H1 (cell line): Measurements from ENCODE around the gene NLRP6. TPM values are rescaled to one million over a fixed set of nuclear protein-coding genes. Genes with fewer than 3 reads are reported as not detected.

Experiments used
- BCL11A ChIP-seq, 2 experiments: IDR thresholded peaks; one replicate each; pipeline ENCODE4 v1.6.1; 2011; ENCODE audit warnings: low read depth in 2 of 2, low read length in 2 of 2, mild to moderate bottlenecking in 2 of 2
- CBX5 ChIP-seq: fragments of 300-800, 300-1000 bp; sonication (generic); IDR thresholded peaks from 2 replicates; pipeline ENCODE4 v1.7.1; 2016; ENCODE audit warnings: antibody characterized with exemption, low read length, low read depth
- CBX8 ChIP-seq: fragments of 300-800, 300-1000 bp; sonication (generic); IDR thresholded peaks from 2 replicates; pipeline ENCODE4 v1.7.1; 2016; ENCODE audit warnings: low read depth, low read length, borderline replicate concordance
- CHD2 ChIP-seq: IDR thresholded peaks from 2 replicates; pipeline ENCODE4 v1.6.1; 2012; ENCODE audit warnings: low read length, improper control_type of control experiment
- EP300 ChIP-seq, 2 experiments: IDR thresholded peaks; 1 replicate in 1 of 2; 2 replicates in 1 of 2; pipeline ENCODE4 v1.6.1; 2011 to 2012; ENCODE audit warnings: low read depth in 2 of 2, low read length in 2 of 2, mild to moderate bottlenecking in 2 of 2, borderline replicate concordance in 1 of 2, inconsistent platforms in 1 of 2, moderate library complexity in 1 of 2
- GABPA ChIP-seq: IDR thresholded peaks from 2 replicates; pipeline ENCODE4 v1.6.1; 2011; ENCODE audit warnings: mild to moderate bottlenecking, low read length, moderate library complexity, borderline replicate concordance; ENCODE audit not compliant: insufficient read depth
- KDM5A ChIP-seq: fragments of 200-600 bp; IDR thresholded peaks from 2 replicates; pipeline ENCODE4 v1.7.1; 2012; ENCODE audit warnings: mild to moderate bottlenecking, low read length, inconsistent platforms, mixed read lengths
- NANOG ChIP-seq: IDR thresholded peaks from 2 replicates; pipeline ENCODE4 v1.6.1; 2011; ENCODE audit warnings: low read length, low read depth, mild to moderate bottlenecking, inconsistent platforms; ENCODE audit not compliant: insufficient read depth, poor library complexity, severe bottlenecking
- POLR2A ChIP-seq, 2 experiments: IDR thresholded peaks; 1 replicate in 1 of 2; 2 replicates in 1 of 2; pipeline ENCODE4 v1.6.1; 2011; ENCODE audit warnings: low read depth in 2 of 2, low read length in 2 of 2, mild to moderate bottlenecking in 2 of 2; ENCODE audit errors: control extremely low read depth in 1 of 2
- POU5F1 ChIP-seq: IDR thresholded peaks from 2 replicates; pipeline ENCODE4 v1.6.1; 2011; ENCODE audit warnings: low read depth, mild to moderate bottlenecking, low read length, moderate library complexity
- RAD21 ChIP-seq, 2 experiments: IDR thresholded peaks in 1 of 2; conservative IDR thresholded peaks in 1 of 2; 2 replicates each; pipeline ENCODE4 v1.6.1; 2011; ENCODE audit warnings: low read depth in 2 of 2, low read length in 2 of 2, improper control_type of control experiment in 1 of 2, inconsistent platforms in 1 of 2, mild to moderate bottlenecking in 1 of 2, moderate library complexity in 1 of 2
- RNF2 ChIP-seq: fragments of 200-900, 300-1000 bp; sonication (generic); IDR thresholded peaks from 2 replicates; pipeline ENCODE4 v1.7.1; 2016; ENCODE audit warnings: borderline replicate concordance, low read depth, mild to moderate bottlenecking, antibody characterized with exemption, low read length; ENCODE audit not compliant: poor library complexity, severe bottlenecking; ENCODE audit errors: missing control alignments
- SIRT6 ChIP-seq: IDR thresholded peaks from one replicate; pipeline ENCODE4 v1.7.1; 2012; ENCODE audit warnings: low read length, inconsistent platforms
- SP1 ChIP-seq: IDR thresholded peaks from 2 replicates; pipeline ENCODE4 v1.6.1; 2011; ENCODE audit warnings: low read depth, low read length
- TAF1 ChIP-seq: IDR thresholded peaks from 2 replicates; pipeline ENCODE4 v1.6.1; 2011; ENCODE audit warnings: mild to moderate bottlenecking, low read depth, low read length
- TBP ChIP-seq: IDR thresholded peaks from 2 replicates; pipeline ENCODE4 v1.6.1; 2011; ENCODE audit warnings: low read depth, low read length, improper control_type of control experiment
- TCF12 ChIP-seq: IDR thresholded peaks from 2 replicates; pipeline ENCODE4 v1.6.1; 2011; ENCODE audit warnings: low read depth, mild to moderate bottlenecking, low read length
- TEAD4 ChIP-seq: IDR thresholded peaks from 2 replicates; pipeline ENCODE4 v1.6.1; 2012; ENCODE audit warnings: low read depth, low read length, inconsistent platforms, mixed read lengths
- polyA plus RNA-seq, 7 experiments: library from polyadenylated mRNA; depleted of rRNA in 3 of 7; stranded (reverse) in 5 of 7; unstranded in 2 of 7; fragments of >200 nt in 5 of 7; fragments of 200-250 nt in 2 of 7; gene quantifications; 1 replicate in 5 of 7; 2 replicates in 1 of 7; 4 replicates in 1 of 7; pipeline versions ENCODE4 v1.2.1 to v1.2.3, GENCODE V29; 2011 to 2013; ENCODE audit warnings: missing spikeins in 2 of 7, mixed read lengths in 2 of 7
- total RNA-seq: library from RNA; stranded (reverse); fragmentation: NEBNext Ultra II Directional; extraction: Animal tissue kit (Norgen Biotek cat#: 25700); gene quantifications from 2 replicates; pipeline ENCODE4 v1.2.1, GENCODE V29; 2021
- TF ChIP-seq, protein P1 (sequence below): IDR thresholded peaks from 2 replicates; pipeline ENCODE4 v1.6.1; 2012; ENCODE audit warnings: low read length, inconsistent platforms
- TF ChIP-seq, protein P2 (sequence below): IDR thresholded peaks from 2 replicates; pipeline ENCODE4 v1.6.1; 2012; ENCODE audit warnings: inconsistent platforms
- TF ChIP-seq, protein P3 (sequence below): IDR thresholded peaks from 2 replicates; pipeline ENCODE4 v1.6.1; 2012; ENCODE audit warnings: inconsistent platforms

NLRP6 gene
- total and polyA plus RNA-seq, 2 of the 8 experiments (the other 6 are each of a cell fraction or from before 2014, with no cell fraction given), result not detected

DNA sequence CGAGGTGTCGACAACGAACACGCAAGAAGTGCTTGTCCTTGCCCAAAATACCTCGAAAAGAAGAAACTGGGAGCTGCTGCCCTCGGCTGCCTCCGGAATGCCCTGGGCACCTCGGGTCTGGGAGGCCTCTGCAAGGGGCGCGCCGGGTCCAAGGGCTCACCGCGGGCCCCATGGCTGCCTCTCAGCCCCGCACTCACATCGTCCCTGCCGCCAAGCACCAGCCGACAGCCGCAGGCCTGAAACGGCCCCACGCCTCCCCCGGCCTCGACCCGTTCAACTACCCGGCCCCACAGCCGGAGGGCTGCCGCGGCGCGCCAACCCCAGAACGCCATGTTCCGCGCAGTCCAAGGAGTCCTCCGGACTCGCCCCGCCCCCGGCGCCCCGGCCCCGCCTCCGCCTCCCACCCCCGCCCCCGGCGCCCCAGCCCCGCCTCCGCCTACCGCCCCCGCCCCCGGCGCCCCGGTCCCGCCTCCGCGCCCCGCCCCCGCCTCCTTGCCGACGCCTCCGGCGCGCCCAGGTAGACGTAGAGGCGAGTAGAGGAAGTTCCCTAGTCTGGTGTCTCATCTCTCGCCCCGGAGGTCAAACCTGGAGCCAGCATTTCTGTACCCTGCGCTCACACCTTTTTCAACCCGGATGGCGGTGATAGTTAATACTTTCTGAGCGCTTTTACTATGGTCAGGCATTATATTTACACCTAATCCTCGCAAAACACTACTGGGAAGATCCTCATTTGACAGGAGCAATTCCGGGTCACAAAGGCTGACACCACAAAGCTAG, 42.0 kb upstream of the NLRP6 start, which contains the start of gene SIRT3 (continued):
- TF ChIP-seq RNF2 (no peak), TAF1 (peak; percentile 79), BCL11A (IDR thresholded peaks at IDR 0.05; ENCODE audit: low read depth in 2 of 2, low read length in 2 of 2) (no peak), KDM5A (no peak), POU5F1 (no peak), EP300 (IDR thresholded peaks at IDR 0.05; ENCODE audit: borderline replicate concordance in 1 of 2, low read depth in 2 of 2, low read length in 2 of 2) (no peak), NANOG (no peak), SP1 (no peak), CHD2 (no peak), GABPA (no peak), RAD21 (IDR thresholded peaks at IDR 0.05 in 1 of 2, conservative IDR thresholded peaks at IDR 0.05 in 1 of 2; ENCODE audit: low read depth in 2 of 2, low read length in 2 of 2) (peak in 1 of 2 experiments; percentile 4; a peak in 1 of 4 replicates), TEAD4 (no peak), CBX5 (no peak), TCF12 (no peak), SIRT6 (no peak), POLR2A (IDR thresholded peaks at IDR 0.05; ENCODE audit: control extremely low read depth in 1 of 2, low read depth in 2 of 2, low read length in 2 of 2) (peak in 1 of 2 experiments; percentile 67; a peak in 2 of 3 replicates), TBP (peak; percentile 57; the same call in 1 of the 2 replicates), CBX8 (no peak)
- TF ChIP-seq, protein P1, sequence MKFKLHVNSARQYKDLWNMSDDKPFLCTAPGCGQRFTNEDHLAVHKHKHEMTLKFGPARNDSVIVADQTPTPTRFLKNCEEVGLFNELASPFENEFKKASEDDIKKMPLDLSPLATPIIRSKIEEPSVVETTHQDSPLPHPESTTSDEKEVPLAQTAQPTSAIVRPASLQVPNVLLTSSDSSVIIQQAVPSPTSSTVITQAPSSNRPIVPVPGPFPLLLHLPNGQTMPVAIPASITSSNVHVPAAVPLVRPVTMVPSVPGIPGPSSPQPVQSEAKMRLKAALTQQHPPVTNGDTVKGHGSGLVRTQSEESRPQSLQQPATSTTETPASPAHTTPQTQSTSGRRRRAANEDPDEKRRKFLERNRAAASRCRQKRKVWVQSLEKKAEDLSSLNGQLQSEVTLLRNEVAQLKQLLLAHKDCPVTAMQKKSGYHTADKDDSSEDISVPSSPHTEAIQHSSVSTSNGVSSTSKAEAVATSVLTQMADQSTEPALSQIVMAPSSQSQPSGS, result no peak
- TF ChIP-seq, protein P2, sequence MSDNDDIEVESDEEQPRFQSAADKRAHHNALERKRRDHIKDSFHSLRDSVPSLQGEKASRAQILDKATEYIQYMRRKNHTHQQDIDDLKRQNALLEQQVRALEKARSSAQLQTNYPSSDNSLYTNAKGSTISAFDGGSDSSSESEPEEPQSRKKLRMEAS, result 0 out of 2 replicates have a peak, but pooled peaks have one; percentile 8
- TF ChIP-seq, protein P3, sequence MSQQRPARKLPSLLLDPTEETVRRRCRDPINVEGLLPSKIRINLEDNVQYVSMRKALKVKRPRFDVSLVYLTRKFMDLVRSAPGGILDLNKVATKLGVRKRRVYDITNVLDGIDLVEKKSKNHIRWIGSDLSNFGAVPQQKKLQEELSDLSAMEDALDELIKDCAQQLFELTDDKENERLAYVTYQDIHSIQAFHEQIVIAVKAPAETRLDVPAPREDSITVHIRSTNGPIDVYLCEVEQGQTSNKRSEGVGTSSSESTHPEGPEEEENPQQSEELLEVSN, result no peak
